K562 (cell line): ENCODE measurements around the gene NSF. TPM values are rescaled to one million over a fixed set of nuclear protein-coding genes. Genes with fewer than 3 reads are reported as not detected.
"Not testable (repeated sequence)": the region's sequence is repeated elsewhere in the genome, so short reads cannot be mapped to it uniquely, and the experiment has no call there.

Experiments
- ATAC-seq: fragments of 200-7000 bp; cut with Tn5 transposase; 3 replicates; pipeline ENCODE4 v1.9.1; 2020; ENCODE audit warnings: moderate library complexity
- BruUV-seq: library from RNA; stranded (reverse); fragments of 400-500 nt; replicated peaks from 2 replicates; lab custom pipeline; 2021; lab: Mats Ljungman, UMichigan
- CTCF ChIA-PET: fragments of 300-600 bp; formaldehyde crosslinking; extraction: SDS; loops from one replicate; lab custom pipeline; 2021; ENCODE audit warnings: low intra/inter-chr PET ratio; lab: Yijun Ruan, JAX
- POLR2A ChIA-PET: fragments of 300-600, 350-650 bp; sonication (Branson Sonifier 250); formaldehyde crosslinking; extraction: SDS; loops from one replicate; lab custom pipeline; 2021; ENCODE audit warnings: antibody characterized with exemption, inconsistent platforms; lab: Yijun Ruan, JAX
- DNase-seq, 4 experiments: peaks; one replicate each; pipeline versions ENCODE4 v3.0.0 to v3.0.0-alpha.2; 2011 to 2018; ENCODE audit warnings: low spot score in 3 of 4, mixed read lengths in 3 of 4; ENCODE audit errors: extremely low read depth in 1 of 4
- FAIRE-seq: peaks from 2 replicates; lab custom pipeline; 2011; peaks lifted over from hg19 to GRCh38; lab: Jason Lieb, UNC
- H2AFZ ChIP-seq: 2 replicates; pipeline ENCODE4 v1.6.0; 2011; ENCODE audit warnings: low read depth, low read length, control low read depth, inconsistent platforms
- H3K27ac ChIP-seq: fragments of 200-600 bp; 3 replicates; pipeline ENCODE4 v1.8.0; 2011; ENCODE audit warnings: low read depth, mild to moderate bottlenecking, control low read depth, inconsistent platforms, low read length, moderate library complexity, mixed read lengths; ENCODE audit errors: extremely low read depth
- H3K27me3 ChIP-seq, 2 experiments: fragments of 300-600 bp in 1 of 2; 2 replicates in 1 of 2; 3 replicates in 1 of 2; pipeline versions ENCODE4 v1.6.0 to v1.8.0; 2011; ENCODE audit warnings: inconsistent platforms in 2 of 2, low read length in 2 of 2, mild to moderate bottlenecking in 1 of 2, mixed read lengths in 1 of 2, moderate library complexity in 1 of 2; ENCODE audit not compliant: control insufficient read depth in 2 of 2, insufficient read depth in 2 of 2
- H3K36me3 ChIP-seq: fragments of 300-600 bp; 3 replicates; pipeline ENCODE4 v1.8.0; 2011; ENCODE audit warnings: mild to moderate bottlenecking, low read length, inconsistent platforms; ENCODE audit not compliant: control insufficient read depth, insufficient read depth
- H3K4me1 ChIP-seq, 2 experiments: fragments of 200-600 bp in 1 of 2; replicated peaks in 1 of 2; 2 replicates in 1 of 2; 3 replicates in 1 of 2; pipeline versions ENCODE4 v1.5.1 to v1.8.0; 2011; ENCODE audit warnings: inconsistent platforms in 2 of 2, low read length in 2 of 2, mild to moderate bottlenecking in 1 of 2, mixed read lengths in 1 of 2, moderate library complexity in 1 of 2; ENCODE audit not compliant: control insufficient read depth in 2 of 2, insufficient read depth in 2 of 2
- H3K4me2 ChIP-seq: 2 replicates; pipeline ENCODE4 v1.6.1; 2011; ENCODE audit warnings: low read length, control low read depth, inconsistent platforms, mixed read lengths; ENCODE audit not compliant: insufficient read depth
- H3K4me3 ChIP-seq: fragments of 200-600 bp; sonication (generic), shearing (Covaris generic); 2 replicates; pipeline ENCODE4 v1.5.1; 2016; ENCODE audit warnings: control low read depth, inconsistent platforms
- H3K79me2 ChIP-seq: fragments of 200-600 bp; 3 replicates; pipeline ENCODE4 v1.8.0; 2011; ENCODE audit warnings: low read length, inconsistent platforms; ENCODE audit not compliant: control insufficient read depth, insufficient read depth
- H3K9ac ChIP-seq, 2 experiments: 2 replicates each; pipeline versions ENCODE4 v1.6.0 to v1.6.1; 2011; ENCODE audit warnings: low read depth in 2 of 2, low read length in 2 of 2, control low read depth in 1 of 2, inconsistent platforms in 1 of 2, mild to moderate bottlenecking in 1 of 2, mixed read lengths in 1 of 2; ENCODE audit not compliant: insufficient read depth in 1 of 2
- H3K9me1 ChIP-seq: one replicate; pipeline ENCODE4 v1.6.0; 2011; ENCODE audit warnings: inconsistent platforms, mild to moderate bottlenecking, low read length, moderate library complexity; ENCODE audit not compliant: control insufficient read depth, insufficient read depth
- H3K9me3 ChIP-seq: replicated peaks from 2 replicates; pipeline ENCODE4 v1.5.1; 2011; ENCODE audit warnings: low read depth, low read length, inconsistent platforms; ENCODE audit not compliant: control insufficient read depth, insufficient read depth
- H4K20me1 ChIP-seq: replicated peaks from 2 replicates; pipeline ENCODE4 v1.6.1; 2011; ENCODE audit warnings: low read length, inconsistent platforms, mixed read lengths; ENCODE audit not compliant: control insufficient read depth, insufficient read depth
- WGBS: fragments of 100-300 bp; shearing (Covaris generic); methylation state at CpG from one replicate; pipeline ENCODE4 v1.1.6; 2016; ENCODE audit warnings: low coverage, mixed read lengths; ENCODE audit not compliant: insufficient coverage; ENCODE audit errors: missing lambda C conversion rate; 5-methylcytosine and 5-hydroxymethylcytosine counted together
- in situ Hi-C: fragments of 300-500 bp; cut with MboI; formaldehyde crosslinking; loops from 4 replicates; pipeline ENCODE4 v1.15.0; 2018; ENCODE audit warnings: inconsistent platforms, mixed read lengths
- intact Hi-C: fragments of 100-400 bp; cut with micrococcal nuclease; formaldehyde crosslinking; loops from 2 replicates; pipeline ENCODE4 v1.14.2; 2022
- polyA plus RNA-seq, 8 experiments: library from polyadenylated mRNA; depleted of rRNA in 4 of 8; stranded (reverse) in 5 of 8; unstranded in 3 of 8; fragments of >200 nt; fragmentation: Nextera tagmentation in 2 of 8; fragmentation: Illumina TruSeq in 1 of 8; extraction: Ambion mirVana in 2 of 8; extraction: Trizol in 1 of 8; gene quantifications; 2 replicates each; pipeline versions ENCODE4 v1.2.1 to v1.2.3, GENCODE V29; 2011 to 2014; ENCODE audit warnings: inconsistent platforms in 1 of 8, missing spikeins in 1 of 8
- total RNA-seq, 7 experiments: library from RNA; depleted of rRNA in 6 of 7; stranded (reverse); fragments of >200 nt in 6 of 7; fragmentation: Illumina TruSeq in 2 of 7; extraction: Trizol in 2 of 7; gene quantifications; 2 replicates each; pipeline versions ENCODE4 v1.2.1 to v1.2.3, GENCODE V29; 2011 to 2021; ENCODE audit warnings: low replicate concordance in 1 of 7

Gene NSF
- total and polyA plus RNA-seq, 9 of the 15 experiments (the other 6 are each of a cell fraction or from before 2014, with no cell fraction given) = 16.7 to 39.8 (median 36.7) TPM

DNA sequence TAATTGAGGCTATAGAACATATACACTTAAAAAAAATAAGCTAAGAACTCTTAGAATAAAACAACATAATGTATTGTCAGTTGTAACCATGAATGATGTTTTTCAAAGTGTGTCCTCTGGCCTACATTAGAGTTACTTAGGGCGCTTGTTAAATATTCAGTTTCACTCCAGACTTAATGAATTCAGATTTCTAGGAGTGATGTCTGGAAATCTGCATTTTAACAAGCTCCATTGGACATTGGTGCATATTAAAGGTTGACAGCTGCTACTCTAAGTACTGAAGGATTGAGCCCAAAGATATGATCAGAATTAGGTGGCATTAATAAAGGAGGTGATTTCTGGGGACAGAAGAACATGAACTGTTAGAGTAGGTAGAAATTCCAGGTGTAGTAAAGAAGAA, 72.7 kb downstream of the NSF start:
- CTCF ChIA-PET, H3K79me2 ChIP-seq, H4K20me1 ChIP-seq, H3K9me1 ChIP-seq, H3K36me3 ChIP-seq, DNase-seq, H2AFZ ChIP-seq, H3K27ac ChIP-seq, H3K4me1 ChIP-seq, intact Hi-C loops, H3K4me3 ChIP-seq, H3K9me3 ChIP-seq, POLR2A ChIA-PET, H3K4me2 ChIP-seq, in situ Hi-C loops, BruUV-seq, ATAC-seq, FAIRE-seq, H3K9ac ChIP-seq, H3K27me3 ChIP-seq: not testable (repeated sequence)
- WGBS = no CpG with 5 or more reads among the region's 1 CpG

DNA sequence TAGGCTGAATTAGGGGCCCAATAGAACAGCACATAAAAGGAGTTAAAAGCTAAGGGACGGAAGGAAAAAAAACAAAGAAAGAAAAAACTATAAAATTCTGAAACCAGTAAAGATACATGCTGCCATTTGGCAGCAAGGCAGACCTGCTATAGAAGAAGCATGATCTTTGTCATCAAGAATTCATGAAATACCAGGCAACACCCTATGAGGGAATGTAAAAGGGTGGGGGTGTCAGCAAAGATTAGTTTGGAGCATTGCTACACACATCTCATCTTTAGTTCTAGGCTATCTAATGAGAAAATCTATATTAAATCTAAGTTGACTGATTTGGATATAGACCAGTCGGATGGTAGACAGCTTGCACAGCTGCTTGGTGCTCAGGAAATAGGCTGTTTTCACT, 73.1 kb downstream of the NSF start:
- no CpG with 5 or more reads among the region's 2 CpGs for WGBS
- TSS peak; percentile 30 for BruUV-seq
- in situ Hi-C loops, POLR2A ChIA-PET, H3K27ac ChIP-seq, DNase-seq, H3K9me3 ChIP-seq, H3K27me3 ChIP-seq, FAIRE-seq, H4K20me1 ChIP-seq, intact Hi-C loops, CTCF ChIA-PET, H3K4me2 ChIP-seq, H3K4me1 ChIP-seq, ATAC-seq, H3K36me3 ChIP-seq, H3K4me3 ChIP-seq, H3K79me2 ChIP-seq, H2AFZ ChIP-seq, H3K9me1 ChIP-seq, H3K9ac ChIP-seq: not testable (repeated sequence)

DNA sequence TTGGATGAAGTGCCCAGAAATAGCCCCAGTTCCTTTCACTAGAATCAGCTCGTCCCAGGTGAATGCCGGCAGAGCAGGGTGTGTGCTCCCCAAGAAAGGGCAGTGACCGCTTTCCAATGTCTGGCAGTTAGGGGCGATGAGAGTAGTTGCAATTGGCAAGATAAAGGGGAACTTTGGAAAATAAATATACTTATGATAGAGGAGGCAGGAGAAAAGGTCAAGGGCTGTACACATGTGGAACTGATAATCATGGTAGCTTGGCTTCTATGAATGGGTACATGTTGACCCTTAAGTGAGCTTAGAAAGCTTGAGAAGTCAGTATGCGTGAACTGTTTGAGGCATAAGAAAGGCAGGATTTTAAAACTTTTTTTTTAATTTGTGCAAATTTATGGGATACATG, 75.5 kb downstream of the NSF start:
- in situ Hi-C loops, H3K4me3 ChIP-seq, H2AFZ ChIP-seq, H3K9me3 ChIP-seq, H3K9ac ChIP-seq, ATAC-seq, H3K79me2 ChIP-seq, H4K20me1 ChIP-seq, intact Hi-C loops, H3K36me3 ChIP-seq, H3K9me1 ChIP-seq, H3K27me3 ChIP-seq, H3K4me1 ChIP-seq, H3K4me2 ChIP-seq, CTCF ChIA-PET, H3K27ac ChIP-seq, BruUV-seq, POLR2A ChIA-PET, FAIRE-seq: not testable (repeated sequence)
- peak in 1 of 4 experiments; percentile 1 for DNase-seq
- WGBS = 11% methylated on average over 4 of the region's 5 CpGs

DNA sequence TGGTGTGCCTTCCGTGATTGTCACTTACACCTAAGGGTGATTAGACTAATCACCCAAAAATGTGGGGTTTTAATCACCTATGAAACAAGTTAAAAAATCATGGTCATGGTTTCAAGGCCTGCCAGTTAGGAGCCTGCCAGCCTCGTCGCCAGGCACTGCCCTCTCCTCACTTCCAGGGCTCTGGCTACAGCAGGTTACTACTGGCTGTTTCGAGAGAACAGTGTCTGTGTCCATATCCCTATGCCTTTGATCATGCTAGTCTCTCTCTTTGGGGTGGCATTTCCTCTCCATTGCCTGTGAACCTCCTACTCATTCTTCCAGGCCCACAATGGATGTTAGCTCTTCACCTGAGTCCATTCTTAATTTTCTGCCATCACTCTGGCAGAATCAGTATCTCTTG, 80.3 kb downstream of the NSF start:
- H3K27ac ChIP-seq, H3K4me1 ChIP-seq, H2AFZ ChIP-seq, H3K9me3 ChIP-seq, H3K9ac ChIP-seq, DNase-seq, H3K9me1 ChIP-seq, H4K20me1 ChIP-seq, H3K4me2 ChIP-seq, ATAC-seq, FAIRE-seq, H3K79me2 ChIP-seq, H3K36me3 ChIP-seq, intact Hi-C loops, BruUV-seq, POLR2A ChIA-PET, H3K4me3 ChIP-seq, in situ Hi-C loops, H3K27me3 ChIP-seq, CTCF ChIA-PET: not testable (repeated sequence)
- WGBS = no CpG with 5 or more reads among the region's 4 CpGs
